A549 (cell line): ENCODE data around the gene ATN1. TPM values are rescaled to one million over a fixed set of nuclear protein-coding genes. Genes with fewer than 3 reads are reported as not detected.

ENCODE experiments used
- ATAC-seq, 2 experiments: fragments of 200-7000 bp in 1 of 2; fragments of >200 bp in 1 of 2; cut with Nextera tagmentation in 1 of 2; cut with Tn5 transposase in 1 of 2; 3 replicates each; pipeline versions ENCODE4 v1.8.0 to v1.9.1; 2018 to 2020; ENCODE audit warnings: mild to moderate bottlenecking in 1 of 2, moderate library complexity in 1 of 2
- CTCF ChIA-PET: fragments of 300-600 bp; sonication (Branson Sonifier 250); formaldehyde crosslinking; extraction: SDS; loops from one replicate; lab custom pipeline; 2021; ENCODE audit warnings: antibody characterized with exemption, inconsistent platforms; lab: Yijun Ruan, JAX
- POLR2A ChIA-PET: fragments of 350-600 bp; formaldehyde crosslinking; extraction: SDS; loops from one replicate; lab custom pipeline; 2021; ENCODE audit warnings: antibody characterized with exemption, inconsistent platforms; lab: Yijun Ruan, JAX
- DNase-seq, 2 experiments: peaks; one replicate each; pipeline versions ENCODE4 v3.0.0 to v3.0.0-alpha.2; 2011 to 2016; ENCODE audit warnings: low read depth in 1 of 2, low spot score in 1 of 2
- FAIRE-seq: peaks from 2 replicates; lab custom pipeline; 2011; peaks lifted over from hg19 to GRCh38; lab: Jason Lieb, UNC
- H3K27ac ChIP-seq, 2 experiments: fragments of >200 bp; sonication (Bioruptor Twin); formaldehyde crosslinking; 3 replicates each; pipeline ENCODE4 v1.5.1; 2016 to 2017
- H3K4me1 ChIP-seq: fragments of >200 bp; sonication (Bioruptor Twin); formaldehyde crosslinking; 3 replicates; pipeline ENCODE4 v1.6.1; 2016
- H3K4me2 ChIP-seq: fragments of >200 bp; sonication (Bioruptor Twin); formaldehyde crosslinking; 3 replicates; pipeline ENCODE4 v1.6.1; 2016
- H3K4me3 ChIP-seq: fragments of >200 bp; sonication (Bioruptor Twin); formaldehyde crosslinking; 3 replicates; pipeline ENCODE4 v1.5.1; 2016
- H3K9me3 ChIP-seq: fragments of >200 bp; sonication (Bioruptor Twin); formaldehyde crosslinking; 3 replicates; pipeline ENCODE4 v1.6.1; 2016
- ATOH8 ChIP-seq: fragments of 250-450 bp; sonication (Bioruptor Pico); IDR thresholded peaks from 2 replicates; pipeline ENCODE4 v1.5.0; 2020; ENCODE audit warnings: low read depth, mild to moderate bottlenecking, moderate library complexity
- CBX2 ChIP-seq: fragments of 200-600 bp; sonication (generic); IDR thresholded peaks from 2 replicates; pipeline ENCODE4 v1.6.1; 2016; ENCODE audit warnings: low read depth, mild to moderate bottlenecking, borderline replicate concordance
- CBX8 ChIP-seq: fragments of 200-600 bp; sonication (generic); IDR thresholded peaks from 2 replicates; pipeline ENCODE4 v1.6.1; 2016
- E2F6 ChIP-seq: IDR thresholded peaks from 2 replicates; pipeline ENCODE4 v1.6.1; 2012; ENCODE audit warnings: low read depth, borderline replicate concordance
- EHMT2 ChIP-seq: fragments of 200-600 bp; sonication (generic); IDR thresholded peaks from 2 replicates; pipeline ENCODE4 v1.6.1; 2016; ENCODE audit warnings: antibody characterized with exemption, low read depth, mild to moderate bottlenecking, moderate library complexity
- ESRRA ChIP-seq: fragments of 150-350 bp; IDR thresholded peaks from 2 replicates; pipeline ENCODE4 v1.6.1; 2014; ENCODE audit warnings: mild to moderate bottlenecking, low read length, borderline replicate concordance
- GATA3 ChIP-seq: IDR thresholded peaks from 2 replicates; pipeline ENCODE4 v1.6.1; 2012; ENCODE audit warnings: borderline replicate concordance
- HES2 ChIP-seq: fragments of >200 bp; sonication (Bioruptor Twin); formaldehyde crosslinking; IDR thresholded peaks from 2 replicates; pipeline ENCODE4 v1.6.1; 2016
- HEYL ChIP-seq: fragments of 250-450 bp; sonication (Bioruptor Pico); IDR thresholded peaks from 2 replicates; pipeline ENCODE4 v1.8.0; 2021; ENCODE audit warnings: mild to moderate bottlenecking, moderate library complexity
- HMGXB4 ChIP-seq: fragments of 250-450 bp; sonication (Bioruptor Pico); IDR thresholded peaks from 2 replicates; pipeline ENCODE4 v1.5.0; 2021; ENCODE audit warnings: mild to moderate bottlenecking, moderate library complexity, borderline replicate concordance
- HOXB13 ChIP-seq: fragments of 250-450 bp; sonication (Bioruptor Pico); IDR thresholded peaks from 2 replicates; pipeline ENCODE4 v1.5.0; 2020; ENCODE audit warnings: low read depth, mild to moderate bottlenecking, moderate library complexity
- JUN ChIP-seq, 2 experiments: fragments of >200 bp; sonication (Bioruptor Twin); formaldehyde crosslinking; IDR thresholded peaks; 2 replicates in 1 of 2; 3 replicates in 1 of 2; pipeline ENCODE4 v1.6.1; 2016 to 2017
- JUNB ChIP-seq: fragments of >200 bp; sonication (Bioruptor Twin); formaldehyde crosslinking; IDR thresholded peaks from 2 replicates; pipeline ENCODE4 v1.6.1; 2016
- MAZ ChIP-seq: fragments of 150-350 bp; IDR thresholded peaks from 2 replicates; pipeline ENCODE4 v1.6.1; 2014; ENCODE audit warnings: antibody characterized with exemption, low read depth, low read length, borderline replicate concordance
- NPAS2 ChIP-seq: fragments of 250-450 bp; sonication (Bioruptor Pico); IDR thresholded peaks from 2 replicates; pipeline ENCODE4 v1.8.0; 2022; ENCODE audit warnings: mild to moderate bottlenecking, moderate library complexity, borderline replicate concordance
- NR3C1 ChIP-seq: fragments of >200 bp; sonication (Bioruptor Twin); formaldehyde crosslinking; IDR thresholded peaks from 3 replicates; pipeline ENCODE4 v1.6.1; 2017
- POLR2AphosphoS2 ChIP-seq: conservative IDR thresholded peaks from 2 replicates; pipeline ENCODE4 v1.6.1; 2012; ENCODE audit warnings: low read length, improper control_type of control experiment, inconsistent platforms
- RFX5 ChIP-seq: fragments of 450-650 bp; IDR thresholded peaks from 2 replicates; pipeline ENCODE4 v1.7.1; 2014; ENCODE audit warnings: antibody characterized with exemption, mild to moderate bottlenecking, moderate library complexity
- SMC3 ChIP-seq: fragments of >200 bp; sonication (Bioruptor Twin); formaldehyde crosslinking; IDR thresholded peaks from 3 replicates; pipeline ENCODE4 v1.6.1; 2018; ENCODE audit warnings: inconsistent platforms
- TFCP2L1 ChIP-seq: fragments of 250-450 bp; sonication (Bioruptor Pico); IDR thresholded peaks from 2 replicates; pipeline ENCODE4 v1.5.0; 2021; ENCODE audit warnings: mild to moderate bottlenecking
- TP53 ChIP-seq: fragments of 250-450 bp; sonication (Bioruptor Pico); IDR thresholded peaks from 2 replicates; pipeline ENCODE4 v1.5.0; 2021; ENCODE audit warnings: mild to moderate bottlenecking, moderate library complexity
- ZC3H11A ChIP-seq: fragments of 450-650 bp; IDR thresholded peaks from 2 replicates; pipeline ENCODE4 v1.6.1; 2014; ENCODE audit warnings: antibody characterized with exemption, mild to moderate bottlenecking
- ZFP36 ChIP-seq: fragments of 450-650 bp; IDR thresholded peaks from 2 replicates; pipeline ENCODE4 v1.6.1; 2014; ENCODE audit warnings: borderline replicate concordance; ENCODE audit not compliant: partially characterized antibody
- ZNF302 ChIP-seq: fragments of 250-450 bp; sonication (Bioruptor Pico); IDR thresholded peaks from 2 replicates; pipeline ENCODE4 v1.9.0; 2021; ENCODE audit warnings: inconsistent platforms, mild to moderate bottlenecking, moderate library complexity
- ZSCAN20 ChIP-seq: fragments of 250-450 bp; sonication (Bioruptor Pico); IDR thresholded peaks from 2 replicates; pipeline ENCODE4 v1.8.0; 2022; ENCODE audit warnings: mild to moderate bottlenecking, moderate library complexity
- WGBS: methylation state at CpG from one replicate; pipeline ENCODE4 v1.1.6; 2017; ENCODE audit errors: missing lambda C conversion rate; 5-methylcytosine and 5-hydroxymethylcytosine counted together
- polyA plus RNA-seq, 4 experiments: library from polyadenylated mRNA; depleted of rRNA in 3 of 4; stranded (reverse); fragments of >200 nt; fragmentation: RNase III in 1 of 4; extraction: RNeasy Plus Mini Kit Qiagen cat#74134 plus additional on column Dnase treatment in 1 of 4; gene quantifications; 2 replicates in 3 of 4; 3 replicates in 1 of 4; pipeline ENCODE4 v1.2.3, GENCODE V29; 2011 to 2017

ATN1 gene
- polyA plus RNA-seq, 2 of the 4 experiments (the other 2 are of a cell fraction) = 11.3 to 51.6 TPM

GRCh38 chr12:6938353-6939190 lies 10.8 kb downstream of the ATN1 start:
- H3K4me1 ChIP-seq = peaks cover 46% of the 10 kb centered on the region
- H3K4me2 ChIP-seq = peak overlapping the region; percentile 71
- TF ChIP-seq ATOH8 (CRISPR knock-in tag) (no peak), CBX2 (no peak), POLR2AphosphoS2 (0 out of 2 replicates have a peak, but pooled peaks have one; percentile 22), ZFP36 (no peak), HES2 (no peak), JUNB (no peak), HOXB13 (no peak), E2F6 (no peak), ZNF302 (CRISPR knock-in tag) (no peak), SMC3 (no peak), RFX5 (no peak), TFCP2L1 (CRISPR knock-in tag) (0 out of 2 replicates have a peak, but pooled peaks have one; percentile 45)
- ChIA-PET CTCF (interaction anchor here (0.7 to 22.6 kb wide), 17 partner anchors 11 to 169 kb away, joined by 3 to 370 read pairs (median 5); partner anchors contain the start of genes ATN1, LRRC23, SPSB2 and TPI1), POLR2A (interaction anchor here (0.6 to 3.8 kb wide), 9 partner anchors 8 to 71 kb away, joined by 3 to 44 read pairs (median 4); partner anchors contain the start of genes SPSB2 and TPI1)
- no peaks in the 10 kb centered on the region for H3K9me3 ChIP-seq
- FAIRE-seq = no peak
- ATAC-seq = no peak; a peak in 1 of 6 replicates
- no peak for DNase-seq
- H3K4me3 ChIP-seq = peak overlapping the region; percentile 24; the same call in 2 of the 3 replicates
- 85% methylated on average over 32 of the region's 32 CpGs for WGBS
- peak overlapping the region; percentile 61 to 92 for H3K27ac ChIP-seq

GRCh38 chr12:6939191-6939540 lies 11.4 kb downstream of the ATN1 start:
- H3K4me3 ChIP-seq = no peak overlapping the region
- 82% methylated on average over 2 of the region's 2 CpGs for WGBS
- DNase-seq = no peak
- H3K4me1 ChIP-seq = peaks cover 40% of the 10 kb centered on the region
- H3K27ac ChIP-seq = peak overlapping the region in 1 of 2 experiments; percentile 92; a peak in 2 of 6 replicates
- ChIA-PET CTCF (interaction anchor here (1.0 to 22.6 kb wide), 11 partner anchors 11 to 78 kb away, joined by 3 to 370 read pairs (median 18); partner anchors contain the start of genes ATN1, SPSB2 and TPI1), POLR2A (interaction anchor here (1.5 kb wide), 1 partner anchor 13 kb away, joined by 4 read pairs; no protein-coding TSS in a partner anchor)
- TF ChIP-seq NPAS2 (CRISPR knock-in tag) (no peak), ESRRA (no peak), POLR2AphosphoS2 (no peak), EHMT2 (no peak), ZSCAN20 (CRISPR knock-in tag) (no peak), JUN (IDR thresholded peaks at IDR 0.05) (no peak), MAZ (no peak), TFCP2L1 (CRISPR knock-in tag) (no peak), RFX5 (no peak), NR3C1 (no peak), GATA3 (no peak), ZNF302 (CRISPR knock-in tag) (no peak), HMGXB4 (CRISPR knock-in tag) (no peak), TP53 (CRISPR knock-in tag) (no peak), ZC3H11A (no peak), HEYL (CRISPR knock-in tag) (no peak), SMC3 (no peak), CBX8 (no peak), ATOH8 (CRISPR knock-in tag) (no peak)
- TF ChIP-seq, all 56 proteins: peak for 0
- ATAC-seq (no peak), FAIRE-seq (no peak)
- Histone ChIP-seq H3K9me3 (no peaks in the 10 kb centered on the region), H3K4me2 (no peak overlapping the region)
